GM19193 (cell line): Measurements from ENCODE around the gene GARIN1A.

ENCODE experiments used
- POLR2A ChIP-seq: IDR thresholded peaks from 4 replicates; pipeline ENCODE4 v1.6.1; 2011; ENCODE audit not compliant: insufficient read depth, insufficient read length; ENCODE audit errors: extremely low read depth

GARIN1A gene

DNA sequence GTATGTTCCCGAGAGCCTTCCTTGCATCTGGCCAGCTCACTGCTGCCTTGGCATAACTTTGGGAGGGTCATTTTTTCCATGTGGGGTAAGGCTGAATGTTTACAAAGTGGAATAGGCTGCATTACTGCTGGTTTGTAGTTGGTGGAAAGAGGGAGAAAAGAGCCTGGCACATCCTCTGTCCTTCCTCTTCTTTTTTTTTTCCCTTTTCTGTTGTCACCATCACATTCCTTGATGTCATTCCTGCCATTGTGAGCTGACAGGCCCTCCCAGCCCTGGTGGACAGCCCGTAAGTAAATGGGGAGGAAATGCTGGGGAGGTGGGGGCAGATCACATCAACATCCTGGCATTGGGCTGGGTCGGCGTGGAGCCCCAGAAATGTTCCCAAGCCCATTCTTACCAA, at the start of gene GARIN1A:
TSS of gene GARIN1A (plus strand) at position 301 of the 400 bp plus-strand sequence. CDS start 106 bp downstream, outside the sequence.
- TF ChIP-seq POLR2A = no peak

DNA sequence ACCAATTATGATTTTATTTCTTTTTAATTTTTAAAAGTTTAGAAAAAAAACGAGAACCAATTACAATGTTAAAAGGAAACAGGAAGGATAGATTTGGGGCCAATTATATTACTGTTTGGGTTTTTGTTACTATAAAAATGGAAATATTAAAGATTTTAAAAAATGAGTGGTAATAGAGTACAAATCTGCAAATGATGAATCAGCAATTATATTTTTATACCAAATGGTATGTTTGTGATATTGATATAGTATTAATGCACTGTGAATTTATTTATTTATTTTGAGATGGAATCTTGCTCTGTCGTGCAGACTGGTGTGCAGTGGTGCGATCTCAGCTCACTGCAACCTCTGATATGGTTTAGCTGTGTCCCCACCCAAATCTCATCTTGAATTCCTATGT, 11.5 kb upstream of the GARIN1A start:
- no peak for TF ChIP-seq POLR2A

DNA sequence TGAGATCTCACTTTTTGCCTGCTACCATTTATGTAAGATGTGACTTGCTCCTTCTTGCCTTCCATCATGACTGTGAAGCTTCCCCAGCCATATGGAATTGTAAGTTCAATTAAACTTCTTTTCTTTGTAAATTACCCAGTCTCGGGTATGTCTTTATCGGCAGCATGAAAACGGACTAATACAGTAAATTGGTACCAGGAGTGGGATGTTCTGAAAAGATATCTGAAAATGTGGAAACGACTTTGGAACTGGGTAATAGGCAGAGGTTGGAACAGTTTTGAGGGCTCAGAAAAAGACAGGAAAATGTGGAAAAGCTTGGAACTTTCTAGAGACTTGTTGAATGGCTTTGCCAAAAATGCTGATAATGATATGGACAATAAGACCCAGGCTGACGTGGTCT, 10.6 kb upstream of the GARIN1A start:
- no peak for TF ChIP-seq POLR2A

DNA sequence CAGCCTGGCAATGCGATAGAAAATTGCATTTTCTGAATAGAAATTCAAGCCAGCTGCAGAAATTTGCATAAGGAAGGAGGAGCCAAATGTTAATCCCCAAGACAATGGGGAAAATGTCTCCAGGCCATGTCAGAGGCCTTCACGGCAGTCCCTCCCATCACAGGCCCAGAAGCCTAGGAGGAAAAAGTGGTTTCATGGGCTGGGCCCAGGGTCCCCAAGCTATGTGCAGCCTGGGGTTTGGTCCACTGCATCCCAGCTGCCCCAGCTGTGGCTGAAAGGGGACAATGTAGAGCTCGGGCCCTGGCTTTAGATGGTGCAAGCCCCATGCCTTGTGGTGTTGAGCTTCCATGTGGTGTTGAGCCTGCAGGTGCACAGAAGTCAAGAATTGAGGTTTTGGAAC, 10.0 kb upstream of the GARIN1A start:
- no peak for TF ChIP-seq POLR2A

DNA sequence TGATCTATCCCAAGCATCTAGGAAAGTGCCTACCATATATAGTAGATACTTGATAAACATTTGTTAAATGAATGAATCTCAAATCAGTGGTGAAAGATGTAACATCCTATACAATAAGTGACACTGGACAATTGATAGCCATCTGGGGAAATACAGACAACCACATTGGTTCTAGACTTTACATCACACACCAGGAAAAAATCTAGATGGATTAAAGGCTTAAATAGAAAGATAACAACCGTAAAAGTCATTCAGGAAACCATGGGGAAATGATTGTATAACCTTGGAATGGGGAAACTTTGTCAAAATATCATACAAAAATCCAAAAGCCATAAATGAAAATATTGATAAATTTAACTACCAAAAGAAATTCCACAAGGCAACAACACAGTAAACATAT, 7.0 kb upstream of the GARIN1A start:
- no peak for TF ChIP-seq POLR2A

DNA sequence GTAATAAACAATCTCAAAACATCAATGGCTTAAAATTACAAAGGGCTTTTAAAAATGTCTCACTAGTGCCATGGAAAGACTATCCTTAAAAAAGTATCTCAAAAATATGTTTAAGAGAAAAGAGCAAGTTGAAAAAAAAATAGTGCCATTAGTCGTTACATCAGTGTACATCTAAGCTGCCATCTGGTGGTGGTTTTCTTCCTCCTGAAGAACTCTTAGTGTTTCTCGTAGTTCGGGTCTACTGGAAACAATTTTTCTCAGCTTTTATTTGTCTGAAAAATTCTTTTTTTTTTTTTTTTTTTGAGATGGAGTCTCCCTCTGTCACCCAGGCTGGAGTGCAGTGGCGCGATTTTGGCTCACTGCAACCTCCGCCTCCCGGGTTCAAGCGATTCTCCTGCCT, 5.9 kb upstream of the GARIN1A start:
- TF ChIP-seq POLR2A = no peak

DNA sequence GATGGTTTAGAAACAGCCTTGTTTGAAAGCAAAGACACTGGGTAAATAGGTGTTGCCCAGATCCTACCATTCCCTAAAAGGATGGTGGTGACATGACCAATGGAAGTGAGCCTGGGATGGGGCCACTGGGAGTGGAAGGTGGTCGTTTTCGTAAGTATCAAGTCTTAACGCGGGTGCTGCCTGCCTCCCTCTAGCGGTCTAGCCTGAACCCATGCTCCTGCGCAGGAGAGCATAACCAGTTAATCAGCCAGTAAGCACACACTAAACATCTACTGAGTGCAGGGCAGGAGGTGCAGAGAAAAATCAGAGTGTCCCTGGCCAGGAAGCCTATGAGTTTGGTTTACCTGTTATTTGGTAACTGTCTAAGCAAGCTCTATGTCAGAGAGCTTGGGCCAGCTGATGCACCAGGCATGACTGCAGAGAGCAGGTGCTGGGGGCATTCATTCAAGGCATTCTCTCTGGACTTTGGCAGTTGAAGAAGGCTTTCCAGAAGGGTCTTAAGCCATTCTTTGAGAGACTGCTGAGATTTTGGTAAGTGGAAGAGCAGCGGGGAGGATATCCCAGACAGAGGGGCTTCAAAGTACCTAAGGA, 930 bp downstream of the GARIN1A start:
- TF ChIP-seq POLR2A = no peak

DNA sequence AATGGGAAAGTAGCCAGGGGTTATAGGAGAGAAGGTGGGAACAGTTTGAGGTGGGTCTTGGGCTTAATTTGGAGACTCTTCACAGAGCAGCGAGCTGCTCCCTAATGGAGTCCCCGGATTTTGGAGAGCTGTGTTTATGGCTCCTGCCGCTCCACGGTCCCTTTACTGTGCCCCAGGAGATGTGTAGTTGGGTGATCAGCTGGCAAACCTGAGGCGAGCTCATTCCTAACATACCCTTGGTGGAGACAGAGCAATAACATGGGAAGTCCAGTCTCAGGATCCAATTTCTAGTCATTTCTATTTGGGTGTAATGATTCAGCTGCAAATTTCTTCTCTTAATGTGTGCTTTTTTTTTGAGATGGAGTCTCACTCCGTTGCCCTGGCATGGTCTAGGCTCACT, 1.5 kb downstream of the GARIN1A start:
- no peak for TF ChIP-seq POLR2A

DNA sequence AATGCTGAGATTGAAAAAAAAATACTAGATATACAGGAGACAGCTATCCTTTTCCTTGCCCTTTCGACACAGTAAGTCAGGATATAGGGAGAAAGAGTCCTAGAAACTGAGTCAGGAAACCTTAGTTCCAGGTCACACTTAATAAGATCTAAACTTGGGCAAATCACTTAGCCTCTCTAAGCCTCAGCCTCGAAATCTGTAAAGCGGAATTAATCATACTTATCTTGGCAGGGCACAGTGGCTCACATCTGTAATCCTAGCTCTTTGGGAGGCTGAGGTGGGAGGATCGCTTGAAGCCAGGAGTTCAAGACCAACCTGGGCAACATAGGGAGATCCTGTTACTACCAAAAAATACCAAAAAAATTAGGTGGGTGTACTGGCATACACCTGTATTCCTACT, 4.6 kb downstream of the GARIN1A start:
- TF ChIP-seq POLR2A = no peak

DNA sequence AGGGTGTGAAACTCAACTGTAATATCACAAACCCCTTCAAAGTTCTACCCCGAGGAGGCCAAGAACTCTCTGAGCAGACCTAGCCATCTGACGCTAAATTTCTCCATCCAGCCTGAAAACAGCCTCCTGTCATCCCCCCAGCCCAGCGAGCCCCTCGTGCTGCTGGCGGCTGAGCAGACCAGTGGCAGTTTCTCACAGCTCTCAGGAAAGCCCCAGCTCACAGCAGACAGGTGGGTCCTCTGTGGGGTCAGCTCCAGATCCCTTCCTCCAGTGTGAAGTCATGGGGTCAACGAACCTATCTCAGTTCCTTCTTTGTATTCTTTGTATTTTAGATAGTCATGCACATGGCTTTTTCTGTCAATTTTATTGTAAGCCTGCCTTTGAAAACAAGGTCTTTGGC, 7.8 kb downstream of the GARIN1A start:
- no peak for TF ChIP-seq POLR2A

DNA sequence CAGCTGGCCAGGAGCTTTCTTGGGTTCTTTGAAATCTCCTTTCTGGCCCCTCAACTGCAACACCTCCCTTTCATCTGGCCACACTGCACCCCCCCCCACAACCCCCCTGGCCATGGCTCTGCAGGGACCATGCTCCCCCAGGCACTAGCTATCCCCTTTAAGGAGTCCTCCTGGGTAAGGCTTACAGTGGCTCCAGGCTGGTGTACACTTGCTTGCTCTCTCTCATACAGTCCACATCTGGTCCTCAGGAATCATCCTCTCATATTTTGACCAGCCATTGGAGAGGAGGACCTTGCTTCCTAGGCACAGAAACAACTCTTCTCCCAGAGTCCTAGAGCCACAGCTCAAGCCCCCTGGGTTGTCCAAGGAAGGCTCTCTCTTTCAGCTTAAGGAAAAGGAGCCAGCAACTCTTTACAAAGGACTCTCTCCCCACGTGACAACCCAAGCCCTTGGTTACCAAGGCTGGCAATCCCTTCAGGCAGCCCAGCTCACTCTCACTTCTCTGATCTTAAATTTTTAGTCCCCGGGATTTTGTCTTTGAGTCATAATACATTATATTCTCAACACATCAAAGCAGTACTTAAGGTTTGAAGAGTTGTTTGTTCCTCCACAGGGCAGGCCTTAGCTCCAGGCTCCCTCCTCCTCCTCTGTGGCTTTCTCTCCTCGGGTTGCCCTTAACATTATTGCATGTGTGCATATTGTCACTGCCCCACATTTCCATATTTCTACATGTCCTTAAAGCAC, 9.9 kb downstream of the GARIN1A start:
- no peak for TF ChIP-seq POLR2A

DNA sequence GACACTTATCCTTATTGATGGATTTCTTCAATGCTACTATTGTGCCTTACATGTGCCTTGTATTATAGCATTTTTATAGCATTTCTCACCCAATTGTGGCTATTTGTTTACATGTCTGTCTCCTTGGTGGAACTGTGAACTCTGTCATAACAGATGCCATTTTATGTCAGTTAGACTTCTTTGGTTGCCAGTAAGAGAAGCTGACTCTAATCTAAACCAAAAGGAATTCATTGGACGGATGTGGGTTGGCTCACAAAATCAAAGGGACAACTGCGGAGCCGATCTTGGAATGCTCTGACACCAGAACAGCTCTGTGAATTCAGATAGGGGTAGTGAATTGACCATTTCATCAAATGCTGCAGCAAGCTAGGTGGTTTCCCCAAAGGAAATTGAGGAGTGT, 15.0 kb downstream of the GARIN1A start:
- no peak for TF ChIP-seq POLR2A

DNA sequence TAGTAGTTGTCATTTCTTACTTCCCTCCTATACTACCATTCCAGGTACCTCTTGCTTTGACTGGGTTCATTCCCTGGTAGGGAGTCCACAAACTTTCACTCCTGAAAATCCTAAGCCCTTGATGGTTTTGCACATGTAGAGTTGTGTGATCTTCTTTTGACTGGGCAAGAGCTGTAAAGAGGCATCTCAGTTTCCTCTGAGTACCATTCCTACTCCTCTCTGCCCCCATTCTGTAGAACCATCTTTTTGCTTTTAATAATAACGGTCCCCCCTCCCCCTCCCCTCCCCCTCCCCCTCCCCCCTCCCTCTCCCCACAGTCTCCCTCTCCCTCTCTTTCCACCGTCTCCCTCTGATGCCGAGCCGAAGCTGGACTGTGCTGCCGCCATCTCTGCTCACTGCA, 16.4 kb downstream of the GARIN1A start:
- no peak for TF ChIP-seq POLR2A

DNA sequence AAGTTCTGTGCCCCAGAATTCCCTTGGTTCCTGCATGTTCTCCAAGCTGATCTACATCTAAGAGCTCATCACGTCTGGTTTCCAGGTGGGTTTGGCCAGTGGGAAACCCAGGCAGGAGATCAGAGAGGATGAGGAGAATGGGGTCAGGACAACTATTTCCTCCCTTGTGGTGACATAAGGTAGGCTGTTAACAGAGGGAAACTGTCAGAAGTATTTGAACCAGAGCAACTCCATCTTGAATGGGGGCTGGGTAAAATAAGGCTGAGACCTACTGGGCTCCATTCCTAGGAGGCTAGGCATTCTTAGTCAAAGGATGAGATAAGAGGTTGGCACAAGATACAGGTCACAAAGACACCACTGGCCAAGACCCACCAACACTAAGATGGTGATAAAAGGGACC, 19.1 kb downstream of the GARIN1A start:
- TF ChIP-seq POLR2A = no peak

DNA sequence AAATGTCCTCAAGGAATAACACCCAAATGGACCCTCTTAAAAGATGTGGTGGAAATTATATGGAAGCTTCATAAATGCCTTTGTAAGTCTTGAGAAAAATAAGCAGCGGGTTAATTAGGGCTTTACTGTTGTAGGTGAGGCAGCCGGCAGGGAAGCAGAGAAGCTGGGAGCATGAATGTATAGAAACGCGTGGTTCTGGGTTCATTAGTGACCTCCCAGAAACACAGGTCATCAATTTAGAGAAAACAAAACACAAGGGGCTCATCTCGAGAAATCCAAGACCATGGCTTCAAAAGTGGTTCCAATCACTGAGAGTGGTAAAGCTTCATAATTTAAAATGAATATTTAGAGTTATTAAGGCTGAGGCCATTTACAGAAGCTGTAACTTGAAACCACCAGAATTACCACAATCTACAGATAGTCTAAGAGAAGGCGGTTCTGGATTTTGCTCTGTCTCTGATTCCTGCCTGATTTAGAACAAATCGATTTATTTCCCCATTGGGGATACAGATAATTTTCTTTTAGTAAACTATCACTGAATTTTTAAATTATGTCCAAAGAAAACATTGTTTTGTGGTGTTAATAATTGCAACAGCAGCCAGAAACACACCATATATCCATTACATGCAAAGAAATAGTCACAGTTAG, 20.7 kb downstream of the GARIN1A start:
- TF ChIP-seq POLR2A = no peak
